GM23338 (cell line): ENCODE data around the gene BANK1. TPM values are rescaled to one million over a fixed set of nuclear protein-coding genes. Genes with fewer than 3 reads are reported as not detected.

Experiments used
- ATAC-seq: fragments of 200-7000 bp; cut with Tn5 transposase; 3 replicates; pipeline ENCODE4 v1.9.1; 2020
- DNase-seq: peaks from one replicate; pipeline ENCODE4 v3.0.0-alpha.2; 2015; ENCODE audit warnings: low spot score
- H2AFZ ChIP-seq: fragments of 200-600 bp; sonication (generic); 2 replicates; pipeline ENCODE4 v1.8.0; 2016; ENCODE audit warnings: antibody characterized with exemption, mild to moderate bottlenecking, moderate library complexity
- H3F3A ChIP-seq: fragments of 200-600 bp; sonication (generic); replicated peaks from 2 replicates; pipeline ENCODE4 v1.8.0; 2017; ENCODE audit warnings: antibody characterized with exemption, mixed run types, low read depth
- H3K27ac ChIP-seq: fragments of 200-600 bp; sonication (generic); 2 replicates; pipeline ENCODE4 v1.6.1; 2016; ENCODE audit warnings: low read depth
- H3K27me3 ChIP-seq: fragments of 200-600 bp; sonication (generic); 2 replicates; pipeline ENCODE4 v1.8.0; 2016; ENCODE audit warnings: mild to moderate bottlenecking, mixed run types, moderate library complexity; ENCODE audit not compliant: insufficient read depth
- H3K36me3 ChIP-seq: fragments of 200-600 bp; sonication (generic); 2 replicates; pipeline ENCODE4 v1.8.0; 2016; ENCODE audit warnings: mild to moderate bottlenecking; ENCODE audit not compliant: insufficient read depth
- H3K4me1 ChIP-seq: fragments of 200-600 bp; sonication (generic); 2 replicates; pipeline ENCODE4 v1.8.0; 2016; ENCODE audit warnings: mild to moderate bottlenecking, moderate library complexity; ENCODE audit not compliant: insufficient read depth
- H3K4me2 ChIP-seq: fragments of 200-600 bp; sonication (generic); 2 replicates; pipeline ENCODE4 v1.7.1; 2017; ENCODE audit warnings: mixed run types
- H3K4me3 ChIP-seq: fragments of 200-600 bp; sonication (generic); 2 replicates; pipeline ENCODE4 v1.6.1; 2016; ENCODE audit warnings: mixed run types
- H3K79me2 ChIP-seq: fragments of 200-600 bp; sonication (generic); replicated peaks from 2 replicates; pipeline ENCODE4 v1.8.0; 2017; ENCODE audit warnings: mild to moderate bottlenecking; ENCODE audit not compliant: insufficient read depth
- H3K9me2 ChIP-seq: fragments of 200-600 bp; sonication (generic); 2 replicates; pipeline ENCODE4 v1.8.0; 2017; ENCODE audit not compliant: insufficient read depth
- H4K20me1 ChIP-seq: fragments of 200-600 bp; sonication (generic); replicated peaks from 2 replicates; pipeline ENCODE4 v1.8.0; 2017; ENCODE audit warnings: mild to moderate bottlenecking; ENCODE audit not compliant: insufficient read depth
- H3K27ac Mint-ChIP-seq: 2 replicates; pipeline ENCODE4 v1.8.0; 2020; ENCODE audit warnings: inconsistent platforms, mild to moderate bottlenecking, moderate library complexity, mixed read lengths
- H3K27me3 Mint-ChIP-seq: 3 replicates; pipeline ENCODE4 v1.8.0; 2022; ENCODE audit warnings: low read depth, mild to moderate bottlenecking, moderate library complexity, mixed read lengths, inconsistent platforms; ENCODE audit not compliant: insufficient read depth, poor library complexity
- H3K36me3 Mint-ChIP-seq: 3 replicates; pipeline ENCODE4 v1.8.0; 2021; ENCODE audit warnings: low read depth, mild to moderate bottlenecking, inconsistent platforms, moderate library complexity, mixed read lengths
- H3K4me1 Mint-ChIP-seq: 3 replicates; pipeline ENCODE4 v1.8.0; 2020; ENCODE audit warnings: mild to moderate bottlenecking, inconsistent platforms, mixed read lengths
- H3K4me3 Mint-ChIP-seq: 3 replicates; pipeline ENCODE4 v1.8.0; 2021; ENCODE audit warnings: moderate library complexity, mild to moderate bottlenecking, inconsistent platforms, mixed read lengths
- H3K9me3 Mint-ChIP-seq: 3 replicates; pipeline ENCODE4 v1.8.0; 2020; ENCODE audit warnings: moderate library complexity, mild to moderate bottlenecking, inconsistent platforms, mixed read lengths
- CREB1 ChIP-seq: fragments of 250-450 bp; sonication (Bioruptor Pico); IDR thresholded peaks from 2 replicates; pipeline ENCODE4 v1.5.0; 2020; ENCODE audit warnings: low read depth, mild to moderate bottlenecking, moderate library complexity
- CTCF ChIP-seq, 2 experiments: fragments of 200-600 bp in 1 of 2; sonication (generic) in 1 of 2; conservative IDR thresholded peaks; 2 replicates each; pipeline versions ENCODE4 v1.5.1 to v1.6.1; 2016 to 2017; ENCODE audit warnings: antibody characterized with exemption in 2 of 2, low read depth in 2 of 2, mild to moderate bottlenecking in 2 of 2, moderate library complexity in 1 of 2
- ETS1 ChIP-seq: IDR thresholded peaks from 2 replicates; pipeline ENCODE4 v1.6.1; 2016; ENCODE audit warnings: antibody characterized with exemption
- EZH2 ChIP-seq: fragments of 200-600 bp; sonication (generic); IDR thresholded peaks from one replicate; pipeline ENCODE4 v1.8.0; 2017; ENCODE audit warnings: antibody characterized with exemption, mild to moderate bottlenecking, low read depth; ENCODE audit not compliant: unreplicated experiment
- EZH2phosphoT487 ChIP-seq: fragments of 200-600 bp; sonication (generic); IDR thresholded peaks from one replicate; pipeline ENCODE4 v1.8.1; 2018; ENCODE audit warnings: antibody characterized with exemption; ENCODE audit not compliant: unreplicated experiment
- JUNB ChIP-seq: IDR thresholded peaks from one replicate; pipeline ENCODE4 v1.6.1; 2016; ENCODE audit warnings: antibody characterized with exemption; ENCODE audit not compliant: unreplicated experiment
- NANOG ChIP-seq: IDR thresholded peaks from 2 replicates; pipeline ENCODE4 v1.6.1; 2016; ENCODE audit warnings: antibody characterized with exemption, borderline replicate concordance
- POLR2AphosphoS5 ChIP-seq: IDR thresholded peaks from 2 replicates; pipeline ENCODE4 v1.6.1; 2016; ENCODE audit warnings: antibody characterized with exemption, low read depth
- STAT1 ChIP-seq: IDR thresholded peaks from one replicate; pipeline ENCODE4 v1.6.1; 2016; ENCODE audit warnings: antibody characterized with exemption; ENCODE audit not compliant: unreplicated experiment
- ZNF114 ChIP-seq: fragments of 250-450 bp; sonication (Bioruptor Pico); IDR thresholded peaks from 2 replicates; pipeline ENCODE4 v1.5.0; 2020; ENCODE audit warnings: mild to moderate bottlenecking, moderate library complexity
- ZNF331 ChIP-seq: fragments of 250-450 bp; sonication (Bioruptor Pico); IDR thresholded peaks from 2 replicates; pipeline ENCODE4 v1.5.0; 2020; ENCODE audit warnings: low read depth, mild to moderate bottlenecking, moderate library complexity
- ZNF462 ChIP-seq: fragments of 250-450 bp; sonication (Bioruptor Pico); IDR thresholded peaks from 2 replicates; pipeline ENCODE4 v1.5.0; 2020; ENCODE audit warnings: mild to moderate bottlenecking, moderate library complexity
- polyA plus RNA-seq: library from polyadenylated mRNA; unstranded; fragments of >200 nt; fragmentation: Nextera tagmentation; extraction: Ambion mirVana; gene quantifications from 2 replicates; pipeline ENCODE4 v1.2.1, GENCODE V29; 2016
- total RNA-seq: library from RNA; depleted of rRNA; stranded (reverse); fragments of >200 nt; shearing (Covaris generic); gene quantifications from 2 replicates; pipeline ENCODE4 v1.2.3, GENCODE V29; 2014
- TF ChIP-seq, protein P1 (sequence below): IDR thresholded peaks from one replicate; pipeline ENCODE4 v1.6.1; 2018; ENCODE audit warnings: antibody characterized with exemption; ENCODE audit not compliant: unreplicated experiment

BANK1 gene
- total and polyA plus RNA-seq, 2 experiments from 2014 or later: 0.86 to 0.87 TPM

- H3K27me3 ChIP-seq: no peaks in the 10 kb centered on the region
- H3K4me1 Mint-ChIP-seq: no peaks in the 10 kb centered on the region
- peaks cover 28% of the 10 kb centered on the region for H3K9me3 Mint-ChIP-seq
- H3F3A ChIP-seq: no peaks in the 10 kb centered on the region
- no peaks in the 10 kb centered on the region; the same call in 1 of the 2 replicates for H3K36me3 ChIP-seq
- H3K4me1 ChIP-seq: no peaks in the 10 kb centered on the region
- no peak overlapping the region for H3K27ac ChIP-seq
- peaks cover 3% of the 10 kb centered on the region; the same call in 1 of the 2 replicates for H3K9me2 ChIP-seq
- H3K27ac Mint-ChIP-seq: no peak overlapping the region
- TF ChIP-seq JUNB (no peak), ETS1 (no peak), NANOG (no peak), CTCF (conservative IDR thresholded peaks at IDR 0.05; ENCODE audit: low read depth in 2 of 2) (no peak), ZNF331 (CRISPR knock-in tag) (no peak), ZNF114 (CRISPR knock-in tag) (no peak), EZH2 (no peak), STAT1 (no peak), CREB1 (no peak), EZH2phosphoT487 (no peak), ZNF462 (no peak), POLR2AphosphoS5 (no peak)
- TF ChIP-seq, protein P1, sequence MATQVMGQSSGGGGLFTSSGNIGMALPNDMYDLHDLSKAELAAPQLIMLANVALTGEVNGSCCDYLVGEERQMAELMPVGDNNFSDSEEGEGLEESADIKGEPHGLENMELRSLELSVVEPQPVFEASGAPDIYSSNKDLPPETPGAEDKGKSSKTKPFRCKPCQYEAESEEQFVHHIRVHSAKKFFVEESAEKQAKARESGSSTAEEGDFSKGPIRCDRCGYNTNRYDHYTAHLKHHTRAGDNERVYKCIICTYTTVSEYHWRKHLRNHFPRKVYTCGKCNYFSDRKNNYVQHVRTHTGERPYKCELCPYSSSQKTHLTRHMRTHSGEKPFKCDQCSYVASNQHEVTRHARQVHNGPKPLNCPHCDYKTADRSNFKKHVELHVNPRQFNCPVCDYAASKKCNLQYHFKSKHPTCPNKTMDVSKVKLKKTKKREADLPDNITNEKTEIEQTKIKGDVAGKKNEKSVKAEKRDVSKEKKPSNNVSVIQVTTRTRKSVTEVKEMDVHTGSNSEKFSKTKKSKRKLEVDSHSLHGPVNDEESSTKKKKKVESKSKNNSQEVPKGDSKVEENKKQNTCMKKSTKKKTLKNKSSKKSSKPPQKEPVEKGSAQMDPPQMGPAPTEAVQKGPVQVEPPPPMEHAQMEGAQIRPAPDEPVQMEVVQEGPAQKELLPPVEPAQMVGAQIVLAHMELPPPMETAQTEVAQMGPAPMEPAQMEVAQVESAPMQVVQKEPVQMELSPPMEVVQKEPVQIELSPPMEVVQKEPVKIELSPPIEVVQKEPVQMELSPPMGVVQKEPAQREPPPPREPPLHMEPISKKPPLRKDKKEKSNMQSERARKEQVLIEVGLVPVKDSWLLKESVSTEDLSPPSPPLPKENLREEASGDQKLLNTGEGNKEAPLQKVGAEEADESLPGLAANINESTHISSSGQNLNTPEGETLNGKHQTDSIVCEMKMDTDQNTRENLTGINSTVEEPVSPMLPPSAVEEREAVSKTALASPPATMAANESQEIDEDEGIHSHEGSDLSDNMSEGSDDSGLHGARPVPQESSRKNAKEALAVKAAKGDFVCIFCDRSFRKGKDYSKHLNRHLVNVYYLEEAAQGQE: no peak
- no peak for ATAC-seq
- no peak overlapping the region for H3K4me3 Mint-ChIP-seq
- no peak overlapping the region for H3K4me2 ChIP-seq
- H3K27me3 Mint-ChIP-seq: no peaks in the 10 kb centered on the region
- H4K20me1 ChIP-seq: no peaks in the 10 kb centered on the region
- H2AFZ ChIP-seq: no peak overlapping the region
- H3K4me3 ChIP-seq: no peak overlapping the region
- peaks cover 18% of the 10 kb centered on the region; the same call in 2 of the 3 replicates for H3K36me3 Mint-ChIP-seq
- H3K79me2 ChIP-seq: no peaks in the 10 kb centered on the region
- no peak for DNase-seq
These were observed 313.7 kb downstream of the BANK1 start for GRCh38 chr4:102104278-102104677.
